Measurements from ENCODE around the gene JADE2. TPM values are rescaled to one million over a fixed set of nuclear protein-coding genes. Genes with fewer than 3 reads are reported as not detected.

The JADE2 gene
- total and polyA plus RNA-seq, 2 of the 8 experiments (the other 6 are each of a cell fraction or from before 2014, with no cell fraction given), result 19.2 to 55.8 TPM

GRCh38 chr5:134500699-134501430 is 24.6 kb upstream of the JADE2 start:
- H2BK5ac ChIP-seq (ENCODE audit: low read depth, low read length), result no peak overlapping the region; the same call in 1 of the 2 replicates
- H3K23me2 ChIP-seq (ENCODE audit: low read depth, low read length), result no peaks in the 10 kb centered on the region
- H3K27ac ChIP-seq (ENCODE audit: low read depth, low read length), result no peak overlapping the region
- H2AK5ac ChIP-seq (ENCODE audit: low read depth, low read length), result no peak overlapping the region
- no peak overlapping the region for H4K5ac ChIP-seq (ENCODE audit: insufficient read length, low read depth, low read length)
- H2BK20ac ChIP-seq (ENCODE audit: low read length), result no peak overlapping the region
- WGBS, 2 experiments (ENCODE audit: extremely low coverage in 1 of 2, insufficient coverage in 1 of 2, insufficient read length in 1 of 2, insufficient replicate concordance in 2 of 2, low coverage in 1 of 2, low lambda C conversion rate in 2 of 2, missing lambda C conversion rate in 1 of 2), result 88% methylated on average over 17 of the region's 17 CpGs; no CpG with 5 or more reads in 1 of the 2 experiments
- no peak overlapping the region for H2BK120ac ChIP-seq (replicated peaks; ENCODE audit: low read depth, low read length)
- H3K27me3 ChIP-seq (replicated peaks in 1 of 4; ENCODE audit: control insufficient read depth in 3 of 4, extremely low read depth in 1 of 4, insufficient read depth in 3 of 4, low read length in 3 of 4), result no peaks in the 10 kb centered on the region
- H3K9me3 ChIP-seq (ENCODE audit: insufficient read depth in 2 of 2, low read depth in 1 of 2, low read length in 1 of 2), result no peaks in the 10 kb centered on the region
- no peak overlapping the region for H3K14ac ChIP-seq (ENCODE audit: insufficient read length)
- no peaks in the 10 kb centered on the region for H3K79me2 ChIP-seq (ENCODE audit: control insufficient read depth in 1 of 2, insufficient read depth in 2 of 2, low read length in 2 of 2)
- ChIA-PET CTCF (ENCODE audit: partially characterized antibody) (interaction anchor here (0.8 to 4.6 kb wide), 7 partner anchors 9 to 126 kb away, joined by 3 to 21 read pairs (median 6); no protein-coding TSS in a partner anchor), POLR2A (ENCODE audit: partially characterized antibody) (interaction anchor here (0.7 to 4.1 kb wide), 6 partner anchors 11 to 73 kb away, joined by 3 to 22 read pairs (median 4); partner anchors contain the start of gene JADE2)
- H2BK15ac ChIP-seq (ENCODE audit: low read length), result no peak overlapping the region
- H3K4me2 ChIP-seq (ENCODE audit: insufficient read depth in 1 of 2, low read depth in 2 of 2, low read length in 2 of 2), result no peak overlapping the region
- no peak for FAIRE-seq
- H3K23ac ChIP-seq (ENCODE audit: insufficient read length), result no peak overlapping the region
- no peak overlapping the region for H2AFZ ChIP-seq (ENCODE audit: low read length)
- H4K8ac ChIP-seq (ENCODE audit: extremely low read depth, insufficient read depth, low read length), result no peak overlapping the region
- no peak for DNase-seq (ENCODE audit: low read depth in 1 of 2, low spot score in 2 of 2)
- H3K4me3 ChIP-seq (ENCODE audit: extremely low read depth in 1 of 4, insufficient read depth in 2 of 4, low read depth in 3 of 4, low read length in 4 of 4), result no peak overlapping the region
- no peak overlapping the region for H3K18ac ChIP-seq (ENCODE audit: extremely low read depth, low read length)
- no peak overlapping the region for H4K91ac ChIP-seq (replicated peaks; ENCODE audit: insufficient read length, low read length)
- H3K9ac ChIP-seq (replicated peaks in 1 of 4; ENCODE audit: extremely low read depth in 1 of 4, low read depth in 3 of 4, low read length in 3 of 4), result no peak overlapping the region
- no peaks in the 10 kb centered on the region for H3K79me1 ChIP-seq (ENCODE audit: low read depth, low read length)
- H3K4me1 ChIP-seq (replicated peaks in 1 of 4; ENCODE audit: control insufficient read depth in 3 of 4, insufficient read depth in 4 of 4, low read length in 3 of 4), result peaks cover 3 to 7% (median 4%) of the 10 kb centered on the region in 4 experiments; a peak in 5 of 7 replicates
- no peak overlapping the region for H3K56ac ChIP-seq (replicated peaks; ENCODE audit: insufficient read length, low read depth, low read length)
- H2BK12ac ChIP-seq (ENCODE audit: low read depth, low read length), result 0 out of 2 replicates have a peak overlapping the region, but pooled peaks have one; percentile 91
- H3K4ac ChIP-seq (replicated peaks; ENCODE audit: insufficient read length, low read depth, low read length), result no peak overlapping the region
- H3K36me3 ChIP-seq (ENCODE audit: control insufficient read depth in 2 of 4, insufficient read depth in 4 of 4, low read length in 3 of 4), result no peaks in the 10 kb centered on the region
- no peaks in the 10 kb centered on the region for H4K20me1 ChIP-seq (replicated peaks in 1 of 2; ENCODE audit: control insufficient read depth in 1 of 2, insufficient read depth in 2 of 2, low read length in 2 of 2)
- TF ChIP-seq, protein P1, sequence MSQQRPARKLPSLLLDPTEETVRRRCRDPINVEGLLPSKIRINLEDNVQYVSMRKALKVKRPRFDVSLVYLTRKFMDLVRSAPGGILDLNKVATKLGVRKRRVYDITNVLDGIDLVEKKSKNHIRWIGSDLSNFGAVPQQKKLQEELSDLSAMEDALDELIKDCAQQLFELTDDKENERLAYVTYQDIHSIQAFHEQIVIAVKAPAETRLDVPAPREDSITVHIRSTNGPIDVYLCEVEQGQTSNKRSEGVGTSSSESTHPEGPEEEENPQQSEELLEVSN (IDR thresholded peaks at IDR 0.05), result no peak
- no peak for TF ChIP-seq GTF2F1 (IDR thresholded peaks at IDR 0.05; ENCODE audit: borderline replicate concordance, low read depth, low read length)
- no peak for TF ChIP-seq RXRA (IDR thresholded peaks at IDR 0.05; ENCODE audit: insufficient read depth, low read depth, low read length)
- no peak for TF ChIP-seq POU5F1 (IDR thresholded peaks at IDR 0.05; ENCODE audit: low read depth, low read length)
- no peak for TF ChIP-seq TEAD4 (IDR thresholded peaks at IDR 0.05; ENCODE audit: low read depth, low read length)
- no peak for TF ChIP-seq TAF7 (optimal IDR thresholded peaks at IDR 0.05; ENCODE audit: borderline replicate concordance, low read depth, low read length)
- no peak for TF ChIP-seq CTCF (IDR thresholded peaks at IDR 0.05; ENCODE audit: control extremely low read depth in 1 of 3, insufficient read depth in 1 of 3, low read depth in 1 of 3, low read length in 3 of 3)
- no peak for TF ChIP-seq SIRT6 (IDR thresholded peaks at IDR 0.05; ENCODE audit: low read length)
- no peak for TF ChIP-seq CEBPB (IDR thresholded peaks at IDR 0.05; ENCODE audit: low read depth, low read length)
- TF ChIP-seq POLR2AphosphoS5 (IDR thresholded peaks at IDR 0.05; ENCODE audit: low read depth, low read length), result no peak

Measured in H1 (cell line).